Measurements from ENCODE around the gene WDR90.

The WDR90 gene

DNA sequence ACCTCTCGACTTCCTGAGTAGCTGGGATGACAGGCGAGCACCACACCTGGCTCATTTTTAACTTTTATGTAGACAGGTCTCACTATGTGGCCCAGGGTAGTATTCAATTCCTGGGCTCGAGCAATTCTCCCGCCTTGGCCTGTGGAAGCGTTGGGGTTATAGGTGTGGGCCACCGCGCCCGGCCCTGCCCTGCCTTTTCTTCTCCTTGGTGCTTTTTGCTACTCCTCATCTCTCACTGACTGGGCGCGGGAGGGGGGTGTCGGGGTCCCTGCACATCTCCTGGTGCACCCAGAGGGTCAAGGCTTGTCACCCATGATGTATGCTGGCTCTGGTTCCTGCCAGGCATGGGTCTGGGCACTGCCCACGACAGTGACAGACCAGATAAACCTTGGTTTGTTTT lies 4.6 kb upstream of the WDR90 start:
- TF ChIP-seq, protein P1, sequence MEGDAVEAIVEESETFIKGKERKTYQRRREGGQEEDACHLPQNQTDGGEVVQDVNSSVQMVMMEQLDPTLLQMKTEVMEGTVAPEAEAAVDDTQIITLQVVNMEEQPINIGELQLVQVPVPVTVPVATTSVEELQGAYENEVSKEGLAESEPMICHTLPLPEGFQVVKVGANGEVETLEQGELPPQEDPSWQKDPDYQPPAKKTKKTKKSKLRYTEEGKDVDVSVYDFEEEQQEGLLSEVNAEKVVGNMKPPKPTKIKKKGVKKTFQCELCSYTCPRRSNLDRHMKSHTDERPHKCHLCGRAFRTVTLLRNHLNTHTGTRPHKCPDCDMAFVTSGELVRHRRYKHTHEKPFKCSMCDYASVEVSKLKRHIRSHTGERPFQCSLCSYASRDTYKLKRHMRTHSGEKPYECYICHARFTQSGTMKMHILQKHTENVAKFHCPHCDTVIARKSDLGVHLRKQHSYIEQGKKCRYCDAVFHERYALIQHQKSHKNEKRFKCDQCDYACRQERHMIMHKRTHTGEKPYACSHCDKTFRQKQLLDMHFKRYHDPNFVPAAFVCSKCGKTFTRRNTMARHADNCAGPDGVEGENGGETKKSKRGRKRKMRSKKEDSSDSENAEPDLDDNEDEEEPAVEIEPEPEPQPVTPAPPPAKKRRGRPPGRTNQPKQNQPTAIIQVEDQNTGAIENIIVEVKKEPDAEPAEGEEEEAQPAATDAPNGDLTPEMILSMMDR (IDR thresholded peaks at IDR 0.05; ENCODE audit: extremely low read depth, insufficient read depth, missing control alignments) = no peak
- in situ Hi-C loops (cut with MboI; ENCODE audit: low pct_unique_long_range_greater_than_20kb, low sequenced_read_pairs, unreplicated experiment) = no loop called here
- no peak for DNase-seq (ENCODE audit: low spot score)

DNA sequence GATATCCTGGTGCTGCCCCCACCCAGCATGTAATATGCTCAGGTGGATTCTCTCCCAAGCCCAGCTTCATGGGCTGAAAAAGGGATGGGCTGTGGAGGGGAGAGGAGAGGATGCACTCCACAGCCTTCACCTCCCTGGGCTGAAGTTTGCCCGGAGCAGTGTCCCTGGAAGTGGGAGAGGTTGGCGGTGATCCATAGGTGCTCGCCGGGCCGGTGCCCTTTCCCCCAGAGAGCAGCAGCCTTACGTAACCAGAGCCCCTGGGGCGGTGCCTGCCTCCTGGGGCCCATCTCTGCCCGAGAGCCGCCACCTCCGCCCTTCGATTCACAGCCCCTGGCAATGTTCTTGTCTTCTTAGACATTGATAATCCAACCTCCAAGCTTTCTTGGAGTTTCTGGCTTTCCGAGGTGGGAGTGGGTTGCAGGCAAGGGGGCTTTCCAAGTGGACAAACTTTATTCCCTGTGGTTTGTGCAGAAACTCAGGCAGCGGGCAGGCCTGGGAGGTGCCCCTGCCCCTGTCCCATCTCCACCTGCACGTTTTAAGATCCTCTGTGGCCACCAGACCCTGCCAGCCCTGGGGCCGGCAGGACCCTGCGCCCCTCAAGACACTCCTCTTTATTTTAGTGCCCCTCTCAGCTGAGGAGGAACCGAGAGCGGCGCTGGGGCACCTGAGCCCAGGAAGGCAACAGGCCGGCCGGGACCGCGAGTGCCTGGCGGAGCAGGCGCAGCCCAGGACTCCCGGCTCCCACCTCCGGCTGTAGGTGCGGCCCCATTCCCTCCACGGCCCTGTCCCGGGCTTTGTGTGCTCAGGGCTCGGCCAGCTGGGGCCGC lies 3.1 kb upstream of the WDR90 start:
- TF ChIP-seq, protein P1 (IDR thresholded peaks at IDR 0.05; ENCODE audit: extremely low read depth, insufficient read depth, missing control alignments) = no peak
- in situ Hi-C loops (cut with MboI; ENCODE audit: low pct_unique_long_range_greater_than_20kb, low sequenced_read_pairs, unreplicated experiment) = no loop called here
- DNase-seq (ENCODE audit: low spot score) = no peak

DNA sequence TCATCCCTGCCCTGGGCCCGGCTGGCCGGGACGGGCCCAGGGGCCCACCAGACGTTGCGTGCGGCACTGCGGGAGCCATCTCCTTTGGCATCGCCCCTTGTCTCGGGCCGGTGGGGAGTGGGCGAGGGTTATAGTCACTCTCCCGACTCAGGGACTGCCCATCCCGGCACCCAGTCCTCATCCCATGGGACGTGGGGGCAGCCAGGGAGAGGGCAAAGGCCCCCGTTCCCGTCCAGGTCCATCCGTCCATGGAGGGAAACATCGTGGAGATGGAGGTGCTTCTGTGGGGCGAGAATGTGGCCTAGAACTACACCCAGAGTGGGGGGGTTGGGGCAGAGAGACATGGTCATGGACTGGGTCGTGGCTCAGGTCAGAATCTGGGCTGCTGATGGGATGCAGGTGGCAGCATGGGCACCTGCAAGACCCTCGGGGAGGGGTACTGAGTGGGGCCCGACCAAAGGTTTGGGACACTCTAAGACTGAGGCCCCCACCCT lies 2.4 kb upstream of the WDR90 start:
- TF ChIP-seq, protein P1 (IDR thresholded peaks at IDR 0.05; ENCODE audit: extremely low read depth, insufficient read depth, missing control alignments) = no peak
- in situ Hi-C loops (cut with MboI; ENCODE audit: low pct_unique_long_range_greater_than_20kb, low sequenced_read_pairs, unreplicated experiment) = no loop called here
- DNase-seq (ENCODE audit: low spot score) = no peak

DNA sequence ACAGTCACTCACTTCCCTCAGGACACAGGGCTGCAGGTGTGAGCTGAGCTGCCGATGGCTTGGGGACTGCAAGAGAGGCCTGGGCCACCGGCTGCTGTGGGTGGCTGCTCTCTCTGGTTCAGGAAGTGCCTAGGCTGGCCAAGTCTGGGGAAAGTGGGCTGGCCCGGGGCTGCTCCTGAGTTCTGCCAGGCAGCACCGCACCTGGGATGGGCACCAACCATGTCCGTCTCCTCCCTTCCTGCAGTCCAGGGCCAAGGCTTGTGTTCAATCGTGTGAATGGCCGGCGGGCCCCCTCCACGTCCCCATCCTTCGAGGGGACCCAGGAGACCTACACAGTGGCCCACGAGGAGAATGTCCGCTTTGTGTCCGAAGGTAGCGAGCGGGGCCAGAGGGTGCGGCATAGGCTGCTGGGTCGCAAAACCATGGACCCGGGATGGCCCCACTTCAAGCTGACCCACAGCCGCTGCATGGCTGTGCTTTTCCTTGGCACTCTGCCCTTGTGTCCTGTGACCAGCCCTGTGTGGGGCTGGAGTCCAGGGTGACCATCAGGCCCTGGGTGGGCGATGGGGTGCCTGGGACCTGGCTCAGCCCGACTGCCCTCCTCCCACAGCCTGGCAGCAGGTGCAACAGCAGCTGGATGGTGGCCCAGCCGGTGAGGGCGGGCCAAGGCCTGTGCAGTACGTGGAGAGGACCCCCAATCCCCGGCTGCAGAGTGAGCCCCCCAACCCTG lies 1.8 kb upstream of the WDR90 start:
- in situ Hi-C loops (cut with MboI; ENCODE audit: low pct_unique_long_range_greater_than_20kb, low sequenced_read_pairs, unreplicated experiment) = no loop called here
- TF ChIP-seq, protein P1 (IDR thresholded peaks at IDR 0.05; ENCODE audit: extremely low read depth, insufficient read depth, missing control alignments) = no peak
- no peak for DNase-seq (ENCODE audit: low spot score)

DNA sequence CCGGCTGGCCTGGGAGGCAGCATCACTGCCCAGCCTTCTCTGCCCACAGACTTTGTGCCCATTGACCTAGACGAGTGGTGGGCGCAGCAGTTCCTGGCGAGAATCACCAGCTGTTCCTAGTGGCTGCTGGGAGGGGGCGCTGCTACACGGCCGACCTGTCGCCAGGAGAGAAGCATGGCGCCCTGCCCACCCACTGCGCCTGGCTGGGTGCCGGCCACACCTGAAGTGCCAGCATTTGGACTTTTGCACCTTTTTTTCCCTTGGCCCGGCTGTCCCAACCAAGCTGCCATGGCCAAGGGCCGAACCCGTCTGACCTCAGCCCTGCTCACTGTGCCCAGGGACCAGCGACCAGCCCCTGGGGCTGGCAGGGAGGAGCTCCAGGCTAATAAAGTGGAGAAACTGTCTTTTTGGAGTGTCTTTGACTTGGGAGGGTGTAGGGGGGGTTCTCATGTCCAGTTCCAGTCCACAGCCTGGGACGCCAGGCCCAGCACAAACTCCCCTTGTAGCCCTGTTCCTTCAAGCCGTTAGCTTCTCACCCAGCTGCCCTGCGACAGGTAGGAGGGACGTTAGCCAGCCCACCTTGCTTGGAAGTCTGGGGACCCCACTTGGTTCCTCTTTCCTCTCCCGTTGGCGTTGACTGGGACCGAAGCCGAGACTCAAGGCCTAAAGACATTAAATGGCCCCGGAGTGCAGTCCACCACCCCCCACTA lies 939 bp upstream of the WDR90 start:
- TF ChIP-seq, protein P1 (IDR thresholded peaks at IDR 0.05; ENCODE audit: extremely low read depth, insufficient read depth, missing control alignments) = peak; percentile 70
- in situ Hi-C loops (cut with MboI; ENCODE audit: low pct_unique_long_range_greater_than_20kb, low sequenced_read_pairs, unreplicated experiment) = no loop called here
- peak; percentile 78 for DNase-seq (ENCODE audit: low spot score)

DNA sequence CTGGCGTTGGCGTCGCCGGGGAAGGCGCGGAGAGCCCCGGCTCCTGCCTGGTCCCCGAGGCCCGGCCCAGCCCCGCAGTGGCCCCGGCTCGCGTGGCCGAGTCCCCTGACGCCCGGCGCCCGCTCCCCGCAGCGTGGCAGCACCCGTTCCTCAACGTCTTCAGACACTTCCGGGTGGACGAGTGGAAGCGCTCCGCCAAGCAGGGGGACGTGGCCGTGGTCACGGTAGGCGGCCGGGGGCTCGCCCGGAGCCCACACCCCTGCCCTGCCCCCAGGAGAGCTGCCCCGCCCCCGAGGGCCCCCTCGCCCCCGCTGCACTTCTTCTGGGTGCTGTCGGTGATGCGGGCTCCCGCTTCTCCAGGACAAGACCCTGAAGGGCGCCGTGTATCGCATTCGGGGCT lies 466 bp downstream of the WDR90 start:
- TF ChIP-seq, protein P1 (IDR thresholded peaks at IDR 0.05; ENCODE audit: extremely low read depth, insufficient read depth, missing control alignments) = no peak
- DNase-seq (ENCODE audit: low spot score) = no peak
- in situ Hi-C loops (cut with MboI; ENCODE audit: low pct_unique_long_range_greater_than_20kb, low sequenced_read_pairs, unreplicated experiment) = no loop called here
